Nephron (organoid): ENCODE data around the gene MBNL1.

Experiments used
- H3K27ac Mint-ChIP-seq, 3 experiments: 2 replicates each; pipeline ENCODE4 v1.8.0; 2020; ENCODE audit warnings: mixed read lengths in 3 of 3, mild to moderate bottlenecking in 2 of 3, moderate library complexity in 1 of 3
- H3K27me3 Mint-ChIP-seq: 2 replicates; pipeline ENCODE4 v1.8.0; 2021; ENCODE audit warnings: low read depth, mild to moderate bottlenecking, moderate library complexity, mixed read lengths
- H3K36me3 Mint-ChIP-seq: 2 replicates; pipeline ENCODE4 v1.8.0; 2020; ENCODE audit warnings: low read depth, mixed read lengths
- H3K4me1 Mint-ChIP-seq: 2 replicates; pipeline ENCODE4 v1.8.0; 2020; ENCODE audit warnings: mixed read lengths
- H3K4me3 Mint-ChIP-seq, 3 experiments: 2 replicates each; pipeline ENCODE4 v1.8.0; 2020; ENCODE audit warnings: mild to moderate bottlenecking in 3 of 3, mixed read lengths in 3 of 3, moderate library complexity in 2 of 3
- H3K9me3 Mint-ChIP-seq: 2 replicates; pipeline ENCODE4 v1.8.0; 2020; ENCODE audit warnings: mixed read lengths
- TF ChIP-seq, protein P1 (sequence below), 3 experiments: fragments of 200-600 bp; sonication (generic); IDR thresholded peaks; one replicate each; pipeline ENCODE4 v1.5.0; 2021; ENCODE audit warnings: antibody characterized with exemption in 3 of 3; ENCODE audit not compliant: unreplicated experiment in 3 of 3

MBNL1 gene, protein sequence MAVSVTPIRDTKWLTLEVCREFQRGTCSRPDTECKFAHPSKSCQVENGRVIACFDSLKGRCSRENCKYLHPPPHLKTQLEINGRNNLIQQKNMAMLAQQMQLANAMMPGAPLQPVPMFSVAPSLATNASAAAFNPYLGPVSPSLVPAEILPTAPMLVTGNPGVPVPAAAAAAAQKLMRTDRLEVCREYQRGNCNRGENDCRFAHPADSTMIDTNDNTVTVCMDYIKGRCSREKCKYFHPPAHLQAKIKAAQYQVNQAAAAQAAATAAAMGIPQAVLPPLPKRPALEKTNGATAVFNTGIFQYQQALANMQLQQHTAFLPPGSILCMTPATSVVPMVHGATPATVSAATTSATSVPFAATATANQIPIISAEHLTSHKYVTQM

DNA sequence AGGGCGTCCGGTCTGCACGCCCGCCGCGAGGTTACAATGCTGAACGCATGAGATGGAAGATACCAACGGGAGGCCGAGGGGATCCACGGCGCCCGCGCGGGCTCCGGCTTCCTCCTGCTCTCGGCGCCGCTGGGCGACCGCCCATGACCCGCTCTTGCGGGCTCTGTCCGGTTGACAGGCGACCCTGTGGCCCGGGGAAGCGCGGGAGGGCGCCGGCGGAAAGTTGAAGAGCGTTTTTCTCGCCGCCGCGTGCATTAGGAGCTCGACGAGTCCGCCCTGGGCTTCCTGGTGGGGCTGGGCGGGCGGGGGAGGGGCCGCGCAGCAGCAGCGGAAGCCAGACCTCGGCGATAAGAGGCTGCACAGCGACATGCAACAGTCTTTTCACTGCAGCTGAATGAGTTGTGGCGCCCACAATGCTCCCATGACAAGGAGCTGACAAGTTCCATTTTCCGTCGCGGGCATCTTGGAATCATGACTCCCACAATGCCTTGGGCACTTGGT lies at the start of gene MBNL1:
Gene MBNL1, plus strand, starts transcription at position 375 of the 501 bp plus-strand sequence. CDS start 31,265 bp downstream, outside the sequence.
- TF ChIP-seq, protein P1, sequence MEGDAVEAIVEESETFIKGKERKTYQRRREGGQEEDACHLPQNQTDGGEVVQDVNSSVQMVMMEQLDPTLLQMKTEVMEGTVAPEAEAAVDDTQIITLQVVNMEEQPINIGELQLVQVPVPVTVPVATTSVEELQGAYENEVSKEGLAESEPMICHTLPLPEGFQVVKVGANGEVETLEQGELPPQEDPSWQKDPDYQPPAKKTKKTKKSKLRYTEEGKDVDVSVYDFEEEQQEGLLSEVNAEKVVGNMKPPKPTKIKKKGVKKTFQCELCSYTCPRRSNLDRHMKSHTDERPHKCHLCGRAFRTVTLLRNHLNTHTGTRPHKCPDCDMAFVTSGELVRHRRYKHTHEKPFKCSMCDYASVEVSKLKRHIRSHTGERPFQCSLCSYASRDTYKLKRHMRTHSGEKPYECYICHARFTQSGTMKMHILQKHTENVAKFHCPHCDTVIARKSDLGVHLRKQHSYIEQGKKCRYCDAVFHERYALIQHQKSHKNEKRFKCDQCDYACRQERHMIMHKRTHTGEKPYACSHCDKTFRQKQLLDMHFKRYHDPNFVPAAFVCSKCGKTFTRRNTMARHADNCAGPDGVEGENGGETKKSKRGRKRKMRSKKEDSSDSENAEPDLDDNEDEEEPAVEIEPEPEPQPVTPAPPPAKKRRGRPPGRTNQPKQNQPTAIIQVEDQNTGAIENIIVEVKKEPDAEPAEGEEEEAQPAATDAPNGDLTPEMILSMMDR (IDR thresholded peaks at IDR 0.05; ENCODE audit: unreplicated experiment in 3 of 3) = no peak
- Mint-ChIP-seq H3K4me3 (peak within 1 kb of the TSS; percentile 90 to 100 (median 98)), H3K36me3 (no peaks in the 10 kb centered on the region), H3K4me1 (peaks cover 50% of the 10 kb centered on the region), H3K27me3 (peaks cover 10% of the 10 kb centered on the region), H3K27ac (peak within 1 kb of the TSS; percentile 99 to 100 (median 100)), H3K9me3 (no peaks in the 10 kb centered on the region)

DNA sequence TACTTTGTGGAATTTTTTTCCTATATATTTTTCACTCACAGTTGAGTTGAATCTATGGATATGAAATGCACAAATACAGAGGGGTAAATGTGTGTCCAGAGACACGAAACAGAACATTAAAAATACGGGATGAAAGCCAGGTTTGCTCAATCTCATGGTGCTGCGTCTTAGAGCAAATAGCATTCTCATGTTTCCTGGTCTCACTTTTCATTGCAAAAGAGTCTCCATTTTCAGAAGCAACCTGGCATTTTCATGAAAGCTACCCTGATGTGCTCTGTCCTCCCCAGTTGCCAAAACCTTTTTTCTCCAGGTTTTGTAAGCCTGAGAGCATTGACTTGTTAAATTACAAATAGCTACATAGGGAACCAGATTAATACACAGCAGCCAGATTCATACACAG lies 49.5 kb upstream of the MBNL1 start:
- Mint-ChIP-seq H3K4me3 (no peak overlapping the region), H3K27me3 (no peaks in the 10 kb centered on the region), H3K9me3 (no peaks in the 10 kb centered on the region), H3K27ac (no peak overlapping the region), H3K4me1 (peaks cover 12% of the 10 kb centered on the region), H3K36me3 (no peaks in the 10 kb centered on the region)
- TF ChIP-seq, protein P1 (IDR thresholded peaks at IDR 0.05; ENCODE audit: unreplicated experiment in 3 of 3) = no peak

DNA sequence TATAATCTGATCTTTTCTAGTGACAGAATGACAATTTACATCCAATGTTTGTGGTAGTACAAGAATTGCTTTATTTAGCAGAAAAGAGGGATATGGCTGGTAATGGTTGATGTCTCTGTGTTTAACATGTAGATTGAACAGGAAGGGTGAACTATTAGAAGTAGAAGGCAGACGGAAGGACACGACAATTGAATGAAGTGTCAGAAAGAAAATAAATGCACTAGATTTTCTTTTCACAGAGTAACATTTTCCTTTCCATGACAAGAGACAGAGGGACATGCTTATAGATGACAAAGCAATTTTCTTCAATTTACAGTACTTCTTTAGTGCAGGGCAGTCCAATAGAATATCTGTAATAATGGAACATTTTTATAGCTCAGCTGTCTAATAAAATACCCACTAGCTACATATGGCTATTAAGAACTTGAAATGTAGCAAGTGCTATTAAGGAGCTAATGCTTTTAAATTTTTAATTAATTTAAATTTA lies 48.9 kb upstream of the MBNL1 start:
- H3K27me3 Mint-ChIP-seq = no peaks in the 10 kb centered on the region
- H3K27ac Mint-ChIP-seq = no peak overlapping the region
- no peak overlapping the region for H3K4me3 Mint-ChIP-seq
- peaks cover 12% of the 10 kb centered on the region for H3K4me1 Mint-ChIP-seq
- TF ChIP-seq, protein P1 (IDR thresholded peaks at IDR 0.05; ENCODE audit: unreplicated experiment in 3 of 3) = no peak
- no peaks in the 10 kb centered on the region for H3K36me3 Mint-ChIP-seq
- no peaks in the 10 kb centered on the region for H3K9me3 Mint-ChIP-seq

DNA sequence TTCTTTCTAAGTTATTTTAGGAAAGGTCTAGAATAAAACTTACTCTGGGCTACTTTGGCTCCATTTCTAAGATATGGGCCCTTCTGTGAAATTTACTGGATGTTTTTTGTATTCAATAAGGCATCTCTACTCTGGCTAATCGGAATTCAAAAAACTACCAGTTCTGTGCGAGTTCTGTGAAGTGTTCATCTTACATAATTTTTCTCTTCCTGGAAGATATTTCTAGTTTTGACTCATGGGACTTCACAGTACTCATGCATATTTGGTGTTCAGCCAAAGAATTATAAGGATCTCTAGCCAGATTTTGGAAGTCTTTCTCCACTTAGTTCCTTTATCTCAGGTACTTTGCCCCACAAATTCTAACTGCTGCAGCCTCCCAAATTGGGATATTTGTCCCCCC lies 46.4 kb upstream of the MBNL1 start:
- peak overlapping the region; percentile 31 to 66 (median 32) for H3K27ac Mint-ChIP-seq
- H3K36me3 Mint-ChIP-seq = no peaks in the 10 kb centered on the region
- peaks cover 12% of the 10 kb centered on the region for H3K4me1 Mint-ChIP-seq
- H3K9me3 Mint-ChIP-seq = no peaks in the 10 kb centered on the region
- no peaks in the 10 kb centered on the region for H3K27me3 Mint-ChIP-seq
- TF ChIP-seq, protein P1 (IDR thresholded peaks at IDR 0.05; ENCODE audit: unreplicated experiment in 3 of 3) = no peak
- H3K4me3 Mint-ChIP-seq = no peak overlapping the region

DNA sequence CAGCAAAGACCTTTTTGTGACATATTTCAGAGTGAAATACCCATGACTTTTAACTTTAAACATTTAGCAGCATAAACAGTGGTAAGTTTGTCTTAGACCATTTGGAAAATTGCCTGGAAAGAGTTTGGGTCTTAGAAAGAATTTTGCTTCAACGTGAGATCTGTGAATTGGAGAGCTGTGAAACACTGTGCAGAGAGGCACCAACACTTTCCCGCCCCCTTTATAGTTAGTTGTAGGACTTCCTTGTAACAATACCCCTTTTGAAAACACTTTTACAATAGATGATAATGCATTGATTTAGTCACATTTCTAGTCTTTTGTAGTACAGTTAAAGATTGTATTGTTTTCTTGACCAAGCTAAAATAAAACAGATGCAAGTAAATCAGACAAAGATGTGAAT lies 43.5 kb upstream of the MBNL1 start:
- Mint-ChIP-seq H3K27me3 (no peaks in the 10 kb centered on the region), H3K9me3 (no peaks in the 10 kb centered on the region), H3K4me1 (peaks cover 12% of the 10 kb centered on the region), H3K27ac (peak overlapping the region in 1 of 3 experiments; percentile 23), H3K36me3 (no peaks in the 10 kb centered on the region), H3K4me3 (no peak overlapping the region)
- TF ChIP-seq, protein P1 (IDR thresholded peaks at IDR 0.05; ENCODE audit: unreplicated experiment in 3 of 3) = no peak
